Esophagus muscularis mucosa (tissue), 4 donors: Measurements from ENCODE around the gene CDK5RAP2. TPM values are rescaled to one million over a fixed set of nuclear protein-coding genes. Genes with fewer than 3 reads are reported as not detected.

Source experiments
- DNase-seq: peaks from one replicate; pipeline ENCODE4 v3.0.0-alpha.2; 2017; ENCODE audit errors: extremely low spot score
- H3K27ac ChIP-seq, 4 donors: fragments of 200-600 bp; sonication (generic); replicated peaks in 1 of 4; 1 replicate in 3 of 4; 2 replicates in 1 of 4; pipeline ENCODE4 v1.5.1; 2016 to 2019; ENCODE audit warnings: mild to moderate bottlenecking in 1 of 4
- H3K27me3 ChIP-seq, 4 donors: fragments of 200-600 bp; sonication (generic); one replicate each; pipeline versions ENCODE4 v1.5.1 to v1.6.0; 2016 to 2019
- H3K36me3 ChIP-seq, 4 donors: fragments of 200-600 bp; sonication (generic); one replicate each; pipeline ENCODE4 v1.5.1; 2016 to 2019
- H3K4me1 ChIP-seq, 4 donors: fragments of 200-600 bp; sonication (generic); one replicate each; pipeline ENCODE4 v1.5.1; 2016 to 2019
- H3K4me3 ChIP-seq, 4 donors: fragments of 200-600 bp; sonication (generic); 1 replicate in 2 of 4; 2 replicates in 2 of 4; pipeline ENCODE4 v1.5.1; 2016 to 2019; ENCODE audit warnings: mild to moderate bottlenecking in 4 of 4, moderate library complexity in 1 of 4
- H3K9me3 ChIP-seq, 4 donors: fragments of 200-600 bp; sonication (generic); 1 replicate in 3 of 4; 2 replicates in 1 of 4; pipeline ENCODE4 v1.5.1; 2016 to 2019
- EP300 ChIP-seq: sonication (generic); formaldehyde crosslinking; IDR thresholded peaks from one replicate; pipeline ENCODE4 v1.6.1; 2017; ENCODE audit warnings: antibody characterized with exemption
- POLR2A ChIP-seq: fragments of 450-650 bp; IDR thresholded peaks from one replicate; pipeline ENCODE4 v1.6.1; 2017; ENCODE audit warnings: antibody characterized with exemption, moderate library complexity, mild to moderate bottlenecking, low read depth
- POLR2AphosphoS5 ChIP-seq, 2 donors: sonication (generic); formaldehyde crosslinking; IDR thresholded peaks; one replicate each; pipeline ENCODE4 v1.6.1; 2017; ENCODE audit warnings: antibody characterized with exemption in 2 of 2
- WGBS: methylation state at CpG from one replicate; pipeline ENCODE4 v1.1.5; 2018; 5-methylcytosine and 5-hydroxymethylcytosine counted together
- intact Hi-C: fragments of 100-400 bp; cut with DNase I; formaldehyde crosslinking; loops from one replicate; pipeline ENCODE4 v1.15.1; 2023
- total RNA-seq, 4 donors: library from RNA; depleted of rRNA; stranded (reverse); fragments of >200 nt; gene quantifications; one replicate each; pipeline versions ENCODE4 v1.1.0 to v1.2.1, GENCODE V29; 2016
- TF ChIP-seq, protein P1 (sequence below), 3 experiments: fragments of 200-600 bp in 2 of 3; fragments of 450-650 bp in 1 of 3; sonication (generic) in 2 of 3; IDR thresholded peaks; one replicate each; pipeline ENCODE4 v1.5.1; 2017 to 2019; ENCODE audit warnings: antibody characterized with exemption in 3 of 3, mild to moderate bottlenecking in 2 of 3, moderate library complexity in 1 of 3

The CDK5RAP2 gene
- total RNA-seq, 4 donors from 2014 or later: 34.6 to 38.6 (median 36.7) TPM

- no peaks in the 10 kb centered on the region for H3K27me3 ChIP-seq
- intact Hi-C loops: no loop called here
- DNase-seq: no peak
- 91% methylated on average over 1 of the region's 1 CpG for WGBS
- H3K4me3 ChIP-seq: no peak overlapping the region
- no peak for TF ChIP-seq EP300
- no peak for TF ChIP-seq POLR2A
- no peak for TF ChIP-seq POLR2AphosphoS5 (IDR thresholded peaks at IDR 0.05)
- TF ChIP-seq, protein P1, sequence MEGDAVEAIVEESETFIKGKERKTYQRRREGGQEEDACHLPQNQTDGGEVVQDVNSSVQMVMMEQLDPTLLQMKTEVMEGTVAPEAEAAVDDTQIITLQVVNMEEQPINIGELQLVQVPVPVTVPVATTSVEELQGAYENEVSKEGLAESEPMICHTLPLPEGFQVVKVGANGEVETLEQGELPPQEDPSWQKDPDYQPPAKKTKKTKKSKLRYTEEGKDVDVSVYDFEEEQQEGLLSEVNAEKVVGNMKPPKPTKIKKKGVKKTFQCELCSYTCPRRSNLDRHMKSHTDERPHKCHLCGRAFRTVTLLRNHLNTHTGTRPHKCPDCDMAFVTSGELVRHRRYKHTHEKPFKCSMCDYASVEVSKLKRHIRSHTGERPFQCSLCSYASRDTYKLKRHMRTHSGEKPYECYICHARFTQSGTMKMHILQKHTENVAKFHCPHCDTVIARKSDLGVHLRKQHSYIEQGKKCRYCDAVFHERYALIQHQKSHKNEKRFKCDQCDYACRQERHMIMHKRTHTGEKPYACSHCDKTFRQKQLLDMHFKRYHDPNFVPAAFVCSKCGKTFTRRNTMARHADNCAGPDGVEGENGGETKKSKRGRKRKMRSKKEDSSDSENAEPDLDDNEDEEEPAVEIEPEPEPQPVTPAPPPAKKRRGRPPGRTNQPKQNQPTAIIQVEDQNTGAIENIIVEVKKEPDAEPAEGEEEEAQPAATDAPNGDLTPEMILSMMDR (IDR thresholded peaks at IDR 0.05): no peak
- no peaks in the 10 kb centered on the region for H3K9me3 ChIP-seq
- H3K4me1 ChIP-seq: peaks cover 21 to 46% (median 40%) of the 10 kb centered on the region in 4 donors
- H3K27ac ChIP-seq: no peak overlapping the region
- peaks cover 3 to 31% (median 18%) of the 10 kb centered on the region in 4 donors for H3K36me3 ChIP-seq
Observed at GRCh38 chr9:120481248-120481647, 98.7 kb downstream of the CDK5RAP2 start.

GRCh38 chr9:120480707-120481106 is 99.3 kb downstream of the CDK5RAP2 start:
- H3K27ac ChIP-seq: no peak overlapping the region

DNA sequence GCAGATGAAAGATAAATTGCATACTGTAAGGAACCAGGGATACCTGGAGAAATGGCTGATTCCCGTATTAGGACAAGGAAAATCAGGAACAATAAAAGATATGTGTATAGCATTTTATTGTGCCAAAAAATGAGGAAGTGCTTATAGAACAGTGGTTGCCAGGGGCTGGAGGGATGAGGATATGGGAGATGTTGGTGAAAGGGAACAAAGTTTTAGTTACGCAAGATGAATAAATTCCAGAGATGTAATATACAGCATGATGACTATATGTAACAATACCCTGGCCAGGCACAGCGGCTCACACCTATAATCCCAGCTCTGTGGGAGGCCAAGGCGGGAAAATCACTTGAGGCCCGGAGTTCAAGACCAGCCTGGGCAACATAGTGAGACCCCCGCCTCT is 101.8 kb downstream of the CDK5RAP2 start:
- Histone ChIP-seq H3K27me3 (no peaks in the 10 kb centered on the region), H3K4me1 (peaks cover 18 to 44% (median 38%) of the 10 kb centered on the region in 4 donors), H3K4me3 (no peak overlapping the region), H3K9me3 (no peaks in the 10 kb centered on the region), H3K27ac (peak overlapping the region in 3 of 4 donors; percentile 11 to 64 (median 51)), H3K36me3 (peaks cover 4 to 45% (median 23%) of the 10 kb centered on the region in 4 donors)
- DNase-seq: no peak
- intact Hi-C loops: no loop called here
- TF ChIP-seq EP300 (no peak), POLR2AphosphoS5 (IDR thresholded peaks at IDR 0.05) (no peak), POLR2A (no peak)
- TF ChIP-seq, protein P1 (IDR thresholded peaks at IDR 0.05): no peak
- 83% methylated on average over 6 of the region's 6 CpGs for WGBS

More at GRCh38 chr9:120480707-120481106, 99.3 kb downstream of the CDK5RAP2 start:
- no peaks in the 10 kb centered on the region for H3K27me3 ChIP-seq
- DNase-seq: no peak
- peaks cover 4 to 32% (median 17%) of the 10 kb centered on the region in 4 donors for H3K36me3 ChIP-seq
- peaks cover 21 to 46% (median 40%) of the 10 kb centered on the region in 4 donors for H3K4me1 ChIP-seq
- TF ChIP-seq POLR2AphosphoS5 (IDR thresholded peaks at IDR 0.05) (no peak), POLR2A (no peak), EP300 (no peak)
- TF ChIP-seq, protein P1 (IDR thresholded peaks at IDR 0.05): no peak
- no peak overlapping the region for H3K4me3 ChIP-seq
- intact Hi-C loops: no loop called here
- no peaks in the 10 kb centered on the region for H3K9me3 ChIP-seq
- WGBS: no CpG with 5 or more reads among the region's 1 CpG

DNA sequence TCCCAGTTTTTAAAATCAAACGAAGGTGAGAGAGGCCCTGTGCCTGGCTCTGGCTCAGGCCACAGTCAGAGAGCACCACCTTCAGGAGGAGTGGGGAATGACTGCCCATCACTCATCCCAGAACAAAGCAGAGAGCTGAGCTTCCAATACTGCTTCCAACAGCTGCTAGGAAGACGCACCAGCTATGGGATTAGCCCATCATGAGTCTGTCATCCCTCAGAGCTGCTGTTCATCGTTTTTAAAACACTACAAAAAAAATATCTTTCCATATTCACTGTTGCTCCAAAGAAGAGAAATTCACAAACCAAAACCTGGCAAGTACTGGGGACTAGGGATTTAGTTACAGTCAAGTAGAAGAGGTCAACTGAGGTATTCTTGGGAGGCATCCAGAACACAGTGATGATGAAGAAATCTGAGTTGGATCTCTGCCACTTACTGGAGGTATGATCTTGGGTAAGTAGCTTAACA is 102.4 kb downstream of the CDK5RAP2 start:
- no peak for DNase-seq
- peak overlapping the region in 3 of 4 donors; percentile 11 to 64 (median 51) for H3K27ac ChIP-seq
- intact Hi-C loops: no loop called here

More for the DNA sequence above, 102.4 kb downstream of the CDK5RAP2 start:
- Histone ChIP-seq H3K36me3 (peaks cover 4 to 46% (median 20%) of the 10 kb centered on the region in 4 donors), H3K27me3 (no peaks in the 10 kb centered on the region), H3K4me1 (peaks cover 16 to 38% (median 31%) of the 10 kb centered on the region in 4 donors), H3K9me3 (no peaks in the 10 kb centered on the region), H3K4me3 (no peak overlapping the region)
- 10% methylated on average over 3 of the region's 3 CpGs for WGBS
- TF ChIP-seq EP300 (no peak), POLR2A (no peak), POLR2AphosphoS5 (IDR thresholded peaks at IDR 0.05) (peak; percentile 36 to 38)
- TF ChIP-seq, protein P1 (IDR thresholded peaks at IDR 0.05): peak; percentile 87 to 96 (median 91)
